HG03139 (cell line): Measurements from ENCODE around the gene RAD51D.
"Not testable (repeated sequence)": the region's sequence is repeated elsewhere in the genome, so short reads cannot be mapped to it uniquely, and the experiment has no call there.

Experiments used
- ATAC-seq: cut with Tn5 transposase; IDR thresholded peaks from one replicate; pipeline ENCODE4 v1.9.1; 2021; ENCODE audit not compliant: unreplicated experiment

The RAD51D gene

DNA sequence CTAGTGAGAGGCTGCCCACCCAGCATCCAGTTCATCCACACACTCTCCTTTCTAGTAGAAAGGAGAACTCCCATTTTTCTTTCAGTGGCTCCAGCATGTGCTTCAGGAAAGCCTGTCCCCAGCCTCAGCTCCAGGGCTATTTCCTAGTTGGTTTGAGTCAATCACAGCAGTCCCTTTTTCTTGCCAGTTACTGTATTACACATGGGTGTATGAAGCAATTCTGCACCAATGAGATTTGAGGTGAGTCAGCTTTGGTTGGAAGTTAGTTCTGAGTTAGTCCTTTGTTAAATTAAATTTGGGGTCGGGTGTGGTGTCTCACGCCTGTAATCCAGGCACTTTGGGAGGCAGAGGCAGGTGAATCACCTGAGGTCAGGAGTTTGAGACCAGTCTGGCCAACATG, 24.8 kb downstream of the RAD51D start:
- ATAC-seq, result no peak

DNA sequence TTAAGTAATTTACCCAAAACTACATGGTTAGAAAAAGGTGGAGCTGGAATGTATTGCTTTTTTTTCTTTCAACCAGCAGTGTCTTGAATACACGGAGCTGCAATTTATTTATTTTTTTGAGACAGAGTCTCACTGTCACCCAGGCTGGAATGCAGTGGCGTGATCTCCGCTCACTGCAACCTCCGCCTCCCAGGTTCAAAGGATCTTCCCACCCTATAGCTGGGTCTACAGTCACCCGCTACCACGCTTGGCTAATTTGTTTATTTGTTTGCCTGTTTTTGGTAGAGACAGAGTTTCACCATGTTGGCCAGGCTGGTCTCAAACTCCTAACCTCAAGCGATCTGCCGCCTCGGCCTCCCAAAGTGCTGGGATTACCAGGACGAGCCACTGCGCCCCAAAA, 29.0 kb downstream of the RAD51D start:
- ATAC-seq, result not testable (repeated sequence)

DNA sequence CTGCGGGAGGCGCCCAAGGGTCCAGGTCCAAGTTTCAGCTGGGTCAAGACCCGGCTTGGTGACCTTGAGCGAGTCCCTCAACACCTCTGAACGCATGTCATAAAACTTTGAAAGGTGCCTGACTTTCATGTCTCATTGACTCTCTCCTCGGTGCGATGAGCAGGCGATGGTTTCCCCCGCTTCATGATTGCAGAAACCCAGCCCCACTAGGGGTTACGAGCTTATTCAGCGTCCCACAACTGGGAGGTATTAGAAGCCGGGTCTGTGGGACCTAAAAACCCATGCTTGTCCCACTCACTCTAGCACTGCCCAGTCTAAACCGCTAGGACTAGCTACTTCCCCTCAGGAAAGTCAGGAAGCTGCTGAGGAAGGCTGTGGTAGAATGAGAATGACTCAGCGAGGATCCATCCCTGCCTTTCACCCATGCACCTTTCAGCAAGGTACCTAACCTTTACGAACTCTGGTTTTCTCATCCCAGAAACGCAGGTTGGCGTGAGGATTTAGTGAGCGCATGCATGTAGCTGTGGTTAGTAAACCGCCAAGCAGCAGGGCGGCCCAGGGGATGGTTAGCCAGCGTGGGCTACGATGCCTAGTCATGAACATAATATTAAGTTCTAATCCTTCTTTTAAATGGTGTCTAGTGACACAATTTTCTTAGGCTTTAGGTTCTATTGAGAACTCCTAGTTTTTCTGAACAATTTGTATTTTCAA, 29.9 kb downstream of the RAD51D start:
- peak; percentile 3 for ATAC-seq

DNA sequence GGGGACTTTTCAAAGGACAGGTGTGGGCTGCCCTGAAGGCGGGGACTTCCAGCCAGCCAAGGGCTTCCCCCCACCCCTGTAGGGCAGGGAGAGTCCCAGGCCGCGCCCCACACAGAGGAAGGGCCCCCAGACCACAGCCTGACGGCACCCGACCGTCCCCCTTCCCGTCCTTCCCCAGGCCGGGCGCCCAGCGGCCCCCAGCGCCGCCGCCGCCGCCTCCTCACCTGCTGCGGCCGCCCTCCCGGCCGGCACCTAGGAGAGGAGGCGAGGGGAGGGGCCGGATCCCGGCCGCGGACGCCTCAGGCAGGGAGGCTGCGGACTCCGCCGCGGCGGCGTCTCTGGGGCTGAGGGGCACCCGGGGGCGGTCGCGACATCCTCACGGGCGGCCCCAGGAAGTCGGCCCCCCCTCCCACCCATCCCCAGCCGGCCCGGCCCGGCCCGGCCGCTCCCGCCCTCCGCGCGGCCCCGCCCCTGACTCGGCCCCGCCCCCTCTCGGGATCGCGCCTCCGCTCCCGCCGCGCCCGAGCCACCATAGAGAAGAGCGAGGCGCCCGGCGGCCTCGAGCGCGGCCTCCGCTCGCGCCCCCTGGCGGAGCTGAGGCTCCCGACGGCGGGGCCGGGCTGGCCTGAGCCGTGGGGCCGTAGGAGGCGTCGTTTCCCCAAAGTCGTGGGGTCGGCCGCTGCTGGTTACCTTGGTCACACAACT, 30.6 kb downstream of the RAD51D start:
- ATAC-seq, result peak; percentile 60

GRCh38 chr17:35088356-35088880, 31.2 kb downstream of the RAD51D start:
- ATAC-seq, result no peak

DNA sequence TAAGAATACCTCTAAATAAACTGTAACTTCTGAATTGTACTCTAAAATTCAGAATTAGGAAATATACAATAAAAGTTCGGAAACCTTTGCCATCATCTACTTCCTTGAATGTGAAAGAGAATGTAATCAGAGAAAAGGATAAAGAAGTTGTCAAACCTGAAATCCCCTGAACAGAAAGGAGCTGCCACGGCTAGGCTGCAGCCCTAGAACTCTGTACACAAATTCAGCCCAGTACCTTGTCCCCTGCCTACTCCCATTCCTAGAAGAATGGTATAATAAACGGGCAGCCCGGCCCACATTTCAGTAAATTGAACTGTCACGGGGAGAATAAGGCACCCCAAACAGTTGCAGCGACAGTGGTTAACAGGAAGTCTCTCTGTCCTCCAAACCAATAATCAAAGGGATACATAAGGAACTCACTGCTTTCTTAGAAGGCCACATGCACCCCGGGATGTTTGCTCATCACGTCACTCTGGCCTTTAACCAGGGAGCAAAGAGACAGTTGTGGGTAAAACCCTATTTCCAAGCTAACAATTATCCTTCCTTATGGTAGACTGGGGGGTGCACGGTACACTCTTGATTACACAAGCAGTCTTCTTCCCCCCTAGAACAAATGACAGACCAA, 31.8 kb downstream of the RAD51D start:
- no peak for ATAC-seq

DNA sequence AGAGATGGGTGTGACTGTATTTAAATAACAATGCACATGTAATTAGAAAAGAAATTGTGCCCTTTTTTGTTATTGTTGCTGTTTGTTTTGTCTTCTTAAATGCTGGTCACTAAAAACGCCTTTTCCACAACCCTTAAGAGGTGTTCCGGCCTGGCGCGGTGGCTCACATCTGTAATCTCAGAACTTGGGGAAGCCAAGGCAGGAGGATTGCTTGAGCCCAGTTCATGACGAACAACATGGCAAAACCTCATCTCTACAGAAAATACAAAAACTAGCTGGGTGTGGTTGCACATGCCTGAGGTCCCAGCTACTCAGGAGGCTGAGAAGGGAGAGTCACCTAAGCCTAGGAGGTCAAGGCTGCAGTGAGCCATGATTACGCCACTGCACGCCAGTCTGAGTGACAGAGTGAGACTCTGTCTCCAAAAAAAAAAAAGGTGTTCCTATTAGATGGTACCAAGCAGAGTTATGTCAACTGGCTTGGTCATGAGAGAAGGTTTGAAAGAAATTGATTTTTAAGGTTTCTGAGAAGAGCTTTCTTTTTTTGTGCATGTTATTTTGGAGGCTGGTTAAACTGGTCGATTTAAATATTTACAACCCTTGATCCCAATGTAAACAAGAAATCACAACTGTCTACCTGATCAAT, 32.6 kb downstream of the RAD51D start:
- no peak for ATAC-seq

GRCh38 chr17:35086164-35086563, 33.5 kb downstream of the RAD51D start:
- no peak for ATAC-seq

GRCh38 chr17:35084987-35085386, 34.7 kb downstream of the RAD51D start:
- ATAC-seq, result no peak

DNA sequence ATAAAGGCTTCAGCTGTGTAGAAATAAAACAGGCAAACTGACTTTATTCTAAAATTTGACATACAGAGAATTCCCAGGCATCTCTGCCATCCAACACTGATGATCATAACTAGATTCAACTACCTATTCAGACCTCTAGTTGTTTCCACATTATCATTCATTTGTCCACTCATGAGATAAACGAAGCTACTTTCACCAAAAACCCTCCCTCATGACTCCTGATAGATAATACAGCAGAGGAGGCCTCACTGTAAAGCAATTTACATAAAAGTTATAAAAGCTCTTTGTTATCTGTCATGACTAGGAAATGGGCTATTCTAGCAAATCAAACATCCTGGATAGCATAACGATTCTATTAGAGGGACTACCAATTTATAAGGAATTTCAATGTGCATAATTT, 36.6 kb downstream of the RAD51D start:
- ATAC-seq, result no peak

DNA sequence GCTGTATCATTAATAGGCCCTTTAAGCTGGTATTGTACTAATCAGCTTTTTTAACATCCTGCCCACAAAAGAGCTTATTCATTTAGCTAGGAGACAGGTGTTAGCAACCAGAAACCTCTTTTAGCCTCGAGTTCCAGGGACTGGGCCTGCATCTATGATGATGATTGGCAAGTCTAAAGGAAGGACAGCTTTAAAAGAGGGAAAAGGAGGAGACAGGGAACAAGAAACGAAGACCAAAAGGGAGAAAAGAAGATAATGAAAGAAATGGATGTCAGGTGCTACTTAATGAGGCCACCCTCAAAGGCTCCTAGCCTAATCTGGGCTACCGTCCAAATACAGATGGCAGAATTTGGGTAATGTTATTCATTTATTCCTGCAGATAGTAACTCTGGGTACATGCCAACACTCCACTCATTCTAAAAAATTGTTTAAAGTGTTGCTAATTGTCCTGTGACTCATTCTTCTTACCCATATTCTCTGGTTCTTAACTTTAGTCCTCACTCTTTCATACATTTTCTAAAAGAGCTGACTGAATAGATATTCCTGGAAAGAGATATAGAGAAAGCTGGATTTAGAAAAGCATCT, 37.5 kb downstream of the RAD51D start:
- no peak for ATAC-seq

DNA sequence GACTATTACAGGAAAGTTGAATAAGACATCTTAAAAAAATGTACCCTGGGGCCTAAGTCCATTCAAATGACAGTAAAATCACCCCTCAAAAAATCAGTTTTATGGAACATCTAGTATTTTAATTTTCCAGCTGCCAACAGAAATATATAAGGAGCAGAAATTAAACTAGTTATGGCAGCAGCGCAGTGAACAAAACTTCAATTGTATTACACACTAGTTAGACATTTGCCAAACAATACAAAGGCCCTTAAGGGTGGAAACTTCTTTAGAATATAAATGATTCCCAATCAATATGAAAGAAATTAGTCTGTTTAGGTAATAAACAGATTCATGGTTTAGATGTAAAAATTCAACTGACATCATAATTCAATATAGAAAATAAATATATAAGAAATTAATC, 38.0 kb downstream of the RAD51D start:
- ATAC-seq, result no peak

GRCh38 chr17:35080536-35080935, 39.1 kb downstream of the RAD51D start:
- ATAC-seq, result peak; percentile 52

DNA sequence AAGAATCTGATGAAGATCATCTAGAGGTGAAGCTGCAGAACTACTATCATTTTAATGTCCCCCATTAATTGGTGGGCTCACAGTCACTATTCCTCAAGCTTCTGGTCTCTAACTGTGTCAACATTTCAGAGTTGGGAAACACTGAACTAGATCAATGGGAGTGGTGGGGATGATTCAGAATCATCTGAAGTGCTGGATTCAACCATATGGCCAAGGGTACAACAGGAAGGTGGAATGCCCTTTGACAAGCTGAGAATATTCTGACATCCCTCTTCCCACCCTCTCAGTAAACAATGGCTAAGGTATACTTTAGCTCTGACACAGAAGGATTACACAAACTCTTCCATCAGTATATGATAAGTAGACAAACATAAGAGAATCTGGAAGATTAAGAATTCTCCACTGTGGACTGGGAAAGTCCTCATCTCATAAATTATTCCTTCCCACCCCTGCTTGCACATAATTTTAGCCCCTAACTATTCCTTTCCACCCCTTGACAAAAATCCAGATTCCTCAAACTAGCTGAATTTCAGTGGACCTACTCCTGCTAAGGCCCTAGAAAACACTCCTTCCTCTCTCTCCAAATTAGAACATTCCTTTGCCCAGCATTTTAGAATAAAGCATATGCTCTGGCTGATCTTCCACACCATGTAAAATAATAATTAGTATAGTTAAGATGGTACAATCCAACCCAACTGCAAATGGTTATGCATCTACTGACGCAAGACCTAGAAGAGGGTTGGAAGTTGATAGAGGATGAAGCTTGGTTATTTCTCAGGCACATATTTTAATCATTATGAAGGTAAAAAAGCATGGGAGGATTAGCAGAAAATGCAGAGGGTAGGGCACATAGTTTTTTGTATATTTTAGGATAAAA, 39.9 kb downstream of the RAD51D start:
- ATAC-seq, result no peak

- ATAC-seq, result no peak
Observed at GRCh38 chr17:35076874-35077273, 42.8 kb downstream of the RAD51D start.

- no peak for ATAC-seq
Observed at GRCh38 chr17:35074711-35075707, 44.7 kb downstream of the RAD51D start.

DNA sequence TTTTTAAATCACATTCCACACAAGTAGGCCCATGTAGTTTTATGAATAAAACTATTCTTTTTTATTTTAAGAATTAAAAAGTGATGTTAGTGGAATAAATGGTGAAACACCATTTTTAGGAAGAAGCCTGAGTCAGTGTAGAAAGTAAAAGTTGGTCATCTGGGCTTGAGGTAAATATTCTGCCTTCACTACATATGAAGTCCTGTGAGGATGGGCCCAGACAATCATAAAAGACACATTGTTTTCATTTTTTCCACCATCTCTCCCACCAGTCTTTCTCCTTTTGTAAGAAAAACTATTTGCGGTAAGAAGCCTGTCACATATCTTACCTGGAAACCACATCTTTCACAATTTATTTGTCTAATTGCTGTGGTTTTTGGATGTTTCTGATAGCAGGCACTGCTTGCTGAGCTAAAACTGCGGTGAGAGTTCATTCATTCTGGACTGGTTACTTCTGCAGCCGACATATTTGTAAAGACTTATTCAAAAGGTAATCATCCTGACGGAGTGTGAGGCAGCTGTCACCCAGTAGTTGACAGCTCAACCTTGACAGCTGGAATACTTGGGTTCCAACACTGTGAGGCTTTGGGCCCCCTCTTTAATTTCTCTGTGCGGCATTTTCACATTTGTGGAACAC, 45.6 kb downstream of the RAD51D start:
- ATAC-seq, result no peak

DNA sequence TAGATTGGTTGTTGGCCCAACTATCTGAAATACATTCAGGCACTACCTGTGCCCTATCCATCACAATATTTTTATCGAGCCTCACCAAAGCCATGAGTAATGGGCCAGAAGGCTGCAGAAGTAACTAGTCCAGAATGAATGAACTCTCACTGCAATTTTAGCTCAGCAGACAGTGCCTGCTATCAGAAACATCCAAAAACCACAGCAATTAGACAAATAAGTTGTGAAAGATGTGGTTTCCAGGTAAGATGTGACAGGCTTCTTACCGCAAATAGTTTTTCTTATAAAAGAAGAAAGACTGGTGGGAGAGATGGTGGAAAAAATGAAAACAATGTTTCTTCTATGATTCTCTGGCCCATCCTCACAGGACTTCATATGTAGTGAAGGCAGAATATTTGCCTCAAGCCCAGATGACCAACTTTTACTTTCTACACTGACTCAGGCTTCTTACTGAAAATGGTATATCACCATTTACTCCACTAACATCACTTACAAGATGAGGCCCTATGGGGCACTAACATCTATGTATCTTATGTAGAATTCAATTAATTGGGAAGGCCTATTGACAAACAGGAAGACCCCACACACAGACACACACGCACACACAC, 46.4 kb downstream of the RAD51D start:
- ATAC-seq, result no peak
